HG02642 (cell line): ENCODE data around the gene PROSER3.
"Not testable (repeated sequence)": the region's sequence is repeated elsewhere in the genome, so short reads cannot be mapped to it uniquely, and the experiment has no call there.

Source experiments
- ATAC-seq: cut with Tn5 transposase; IDR thresholded peaks from one replicate; pipeline ENCODE4 v1.9.1; 2021; ENCODE audit warnings: mild to moderate bottlenecking; ENCODE audit not compliant: unreplicated experiment, poor library complexity

Gene PROSER3

DNA sequence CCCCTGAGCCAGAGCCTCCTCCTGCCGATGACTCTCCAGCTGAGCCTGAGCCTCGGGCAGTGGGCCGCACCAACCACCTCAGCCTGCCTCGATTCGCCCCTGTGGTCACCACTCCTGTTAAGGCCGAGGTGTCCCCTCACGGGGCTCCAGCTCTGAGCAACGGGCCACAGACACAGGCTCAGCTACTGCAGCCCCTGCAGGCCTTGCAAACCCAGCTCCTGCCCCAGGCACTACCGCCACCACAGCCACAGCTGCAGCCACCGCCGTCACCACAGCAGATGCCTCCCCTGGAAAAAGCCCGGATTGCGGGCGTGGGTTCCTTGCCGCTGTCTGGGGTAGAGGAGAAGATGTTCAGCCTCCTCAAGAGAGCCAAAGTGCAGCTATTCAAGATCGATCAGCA lies 36.6 kb upstream of the PROSER3 start:
- ATAC-seq, result no peak

DNA sequence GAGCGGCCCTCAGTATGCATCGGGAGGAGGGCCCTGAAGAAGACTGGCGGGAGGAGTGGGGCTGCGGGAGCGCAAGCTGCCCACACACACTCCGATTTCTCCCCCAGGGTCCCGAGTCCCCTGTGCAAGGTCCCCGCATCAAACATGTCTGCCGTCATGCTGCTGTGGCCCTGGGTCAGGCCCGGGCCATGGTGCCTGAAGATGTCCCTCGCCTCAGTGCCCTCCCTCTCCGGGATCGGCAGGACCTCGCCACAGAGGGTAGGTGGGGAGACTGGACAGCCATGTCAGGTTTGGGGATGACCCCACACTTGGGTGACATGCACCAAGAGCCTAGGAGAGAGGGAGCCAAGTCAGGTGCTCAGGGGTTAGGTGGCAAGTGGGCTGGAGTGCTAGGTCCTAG lies 35.5 kb upstream of the PROSER3 start:
- ATAC-seq, result no peak

DNA sequence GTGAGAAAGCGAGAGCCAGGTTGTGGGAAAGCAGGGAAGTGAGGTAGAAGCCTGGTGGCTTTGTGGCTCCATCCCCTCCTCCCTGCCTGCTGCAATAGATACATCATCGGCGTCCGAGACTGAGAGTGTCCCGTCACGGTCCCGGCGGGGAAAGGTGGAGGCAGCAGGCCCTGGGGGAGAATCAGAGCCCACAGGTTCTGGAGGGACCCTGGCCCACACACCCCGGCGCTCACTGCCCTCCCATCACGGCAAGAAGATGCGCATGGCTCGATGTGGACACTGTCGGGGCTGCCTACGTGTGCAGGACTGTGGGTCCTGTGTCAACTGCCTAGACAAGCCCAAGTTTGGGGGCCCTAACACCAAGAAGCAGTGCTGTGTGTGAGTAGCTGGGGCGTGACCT lies 35.1 kb upstream of the PROSER3 start:
- ATAC-seq, result no peak

DNA sequence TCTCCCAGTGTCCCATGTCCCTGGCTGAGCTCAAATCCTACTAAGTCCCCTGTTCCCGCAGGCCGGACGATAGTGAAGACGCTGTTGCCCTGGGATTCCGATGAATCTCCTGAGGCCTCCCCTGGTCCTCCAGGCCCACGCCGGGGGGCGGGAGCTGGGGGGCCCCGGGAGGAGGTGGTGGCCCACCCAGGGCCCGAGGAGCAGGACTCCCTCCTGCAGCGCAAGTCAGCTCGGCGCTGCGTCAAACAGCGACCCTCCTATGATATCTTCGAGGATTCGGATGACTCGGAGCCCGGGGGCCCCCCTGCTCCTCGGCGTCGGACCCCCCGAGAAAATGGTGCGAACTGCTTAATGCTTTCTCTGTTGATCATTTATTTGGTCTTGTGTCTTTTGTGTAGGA lies 34.3 kb upstream of the PROSER3 start:
- no peak for ATAC-seq

DNA sequence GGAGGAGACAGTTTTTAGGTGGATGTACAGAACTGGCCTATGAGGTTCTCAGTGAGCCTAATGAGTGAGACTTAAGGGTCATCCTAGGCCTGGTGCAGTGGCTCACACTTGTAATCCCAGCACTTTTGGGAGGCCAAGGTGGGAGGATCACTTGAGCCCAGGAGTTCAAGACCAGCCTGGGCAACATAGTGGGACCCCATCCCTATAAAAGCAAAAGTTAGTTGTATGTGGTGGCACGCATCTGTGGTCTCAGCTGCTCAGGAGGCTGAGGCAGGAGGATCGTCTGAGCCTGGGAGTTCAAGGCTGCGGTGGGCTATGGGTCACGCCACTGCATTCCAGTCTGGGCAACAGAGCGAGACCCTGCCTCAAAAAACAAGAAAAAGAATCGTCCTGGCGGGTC lies 33.8 kb upstream of the PROSER3 start:
- ATAC-seq, result not testable (repeated sequence)

DNA sequence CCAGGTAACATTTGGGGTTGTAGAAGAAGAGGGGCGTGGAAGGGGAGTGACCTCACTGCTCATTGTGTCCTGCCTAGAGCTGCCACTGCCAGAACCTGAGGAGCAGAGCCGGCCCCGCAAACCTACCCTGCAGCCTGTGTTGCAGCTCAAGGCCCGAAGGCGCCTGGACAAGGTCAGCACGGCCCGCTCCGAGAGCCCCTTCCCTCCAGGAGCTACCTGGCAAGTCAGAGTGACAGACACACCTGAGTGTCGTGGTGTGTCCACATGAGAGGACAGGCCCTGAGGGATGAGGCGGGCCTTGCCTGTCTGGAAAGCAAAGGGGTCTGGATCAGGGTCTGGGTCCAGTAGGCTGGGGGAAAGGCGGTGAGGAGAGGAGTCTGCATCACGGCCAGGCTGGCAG lies 33.4 kb upstream of the PROSER3 start:
- ATAC-seq, result no peak

DNA sequence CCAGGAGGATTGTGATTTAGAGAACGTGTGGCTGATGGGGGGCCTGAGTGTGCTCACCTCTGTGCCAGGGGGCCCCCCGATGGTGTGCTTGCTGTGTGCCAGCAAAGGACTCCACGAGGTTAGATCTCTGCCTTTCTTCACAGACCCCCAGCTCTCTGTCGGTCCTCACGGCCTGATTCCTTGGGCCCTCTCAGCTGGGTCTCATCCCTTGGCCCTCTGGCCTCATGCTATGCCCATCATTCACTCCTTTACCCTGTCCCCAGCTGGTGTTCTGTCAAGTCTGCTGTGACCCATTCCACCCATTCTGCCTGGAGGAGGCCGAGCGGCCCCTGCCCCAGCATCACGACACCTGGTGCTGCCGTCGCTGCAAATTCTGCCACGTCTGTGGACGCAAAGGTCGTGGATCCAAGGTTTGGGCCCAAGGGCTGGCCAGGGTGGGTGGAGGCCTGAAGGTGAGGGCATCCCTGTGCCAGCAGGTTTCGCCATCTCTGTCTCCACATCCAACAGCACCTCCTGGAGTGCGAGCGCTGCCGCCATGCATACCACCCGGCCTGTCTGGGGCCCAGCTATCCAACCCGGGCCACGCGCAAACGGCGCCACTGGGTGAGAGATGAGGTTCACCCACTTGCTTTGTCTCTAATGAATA lies 32.6 kb upstream of the PROSER3 start:
- ATAC-seq, result no peak

DNA sequence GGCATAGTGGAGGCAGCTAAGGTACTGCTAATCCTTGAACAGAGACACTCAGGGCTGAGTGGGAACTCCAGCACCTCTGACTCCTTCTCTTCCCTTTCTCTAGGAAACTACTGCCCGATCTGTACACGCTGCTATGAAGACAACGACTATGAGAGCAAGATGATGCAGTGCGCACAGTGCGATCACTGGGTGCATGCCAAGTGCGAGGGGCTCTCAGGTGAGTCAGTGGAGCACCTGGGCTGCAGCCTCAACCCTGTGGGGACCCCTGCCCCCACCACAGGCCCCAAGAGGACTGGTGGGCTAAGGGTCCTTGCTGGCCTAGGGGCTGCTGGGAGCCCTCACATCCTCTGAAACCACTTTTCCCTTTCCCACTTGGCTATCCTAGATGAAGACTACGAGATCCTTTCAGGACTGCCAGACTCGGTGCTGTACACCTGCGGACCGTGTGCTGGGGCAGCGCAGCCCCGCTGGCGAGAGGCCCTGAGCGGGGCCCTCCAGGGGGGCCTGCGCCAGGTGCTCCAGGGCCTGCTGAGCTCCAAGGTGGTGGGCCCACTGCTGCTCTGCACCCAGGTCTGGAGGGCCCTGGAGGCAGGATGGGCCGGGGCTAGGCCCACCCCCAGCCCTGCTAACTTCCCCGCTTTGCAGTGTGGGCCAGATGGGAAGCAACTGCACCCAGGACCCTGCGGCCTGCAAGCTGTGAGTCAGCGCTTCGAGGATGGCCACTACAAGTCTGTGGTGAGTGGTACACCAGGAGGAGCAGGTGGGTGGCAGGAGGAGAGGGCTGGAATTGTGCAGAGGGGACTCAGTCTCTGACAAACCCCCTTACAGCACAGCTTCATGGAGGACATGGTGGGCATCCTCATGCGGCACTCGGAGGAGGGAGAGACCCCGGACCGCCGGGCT lies 30.7 kb upstream of the PROSER3 start:
- no peak for ATAC-seq

DNA sequence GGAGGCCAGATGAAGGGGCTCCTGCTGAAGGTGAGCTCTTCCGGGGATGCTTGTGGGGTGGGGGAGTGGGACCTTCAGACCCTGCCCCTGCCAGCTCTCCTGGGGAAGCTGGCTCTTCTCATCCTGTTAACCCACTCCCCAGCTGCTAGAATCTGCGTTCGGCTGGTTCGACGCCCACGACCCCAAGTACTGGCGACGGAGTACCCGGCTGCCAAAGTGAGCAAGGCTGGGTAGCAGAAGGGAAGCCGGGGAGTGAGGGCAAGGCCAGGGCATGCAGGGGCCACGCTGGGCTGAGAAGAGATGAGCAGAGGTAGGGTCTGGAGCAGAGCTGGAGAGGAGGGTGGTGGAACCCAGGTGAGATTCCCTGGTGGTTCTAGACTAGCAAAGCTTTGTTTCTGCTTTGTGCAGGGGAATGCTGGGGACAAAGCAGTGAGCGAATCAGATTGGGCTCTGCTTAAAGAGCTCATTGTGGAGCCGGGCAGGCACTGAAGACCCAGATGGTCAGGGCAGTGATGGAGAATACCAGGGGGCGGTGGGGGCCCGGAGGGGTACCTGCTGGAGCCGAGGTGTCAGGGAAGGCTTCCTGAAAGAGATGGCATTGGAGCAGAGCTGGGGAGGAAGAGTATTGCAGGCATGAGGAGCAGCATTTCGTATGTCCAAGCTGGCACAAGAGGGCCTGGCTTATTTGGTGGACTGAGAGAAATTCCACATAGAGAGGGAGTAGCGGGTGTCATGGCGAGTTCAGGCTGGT lies 29.8 kb upstream of the PROSER3 start:
- no peak for ATAC-seq

DNA sequence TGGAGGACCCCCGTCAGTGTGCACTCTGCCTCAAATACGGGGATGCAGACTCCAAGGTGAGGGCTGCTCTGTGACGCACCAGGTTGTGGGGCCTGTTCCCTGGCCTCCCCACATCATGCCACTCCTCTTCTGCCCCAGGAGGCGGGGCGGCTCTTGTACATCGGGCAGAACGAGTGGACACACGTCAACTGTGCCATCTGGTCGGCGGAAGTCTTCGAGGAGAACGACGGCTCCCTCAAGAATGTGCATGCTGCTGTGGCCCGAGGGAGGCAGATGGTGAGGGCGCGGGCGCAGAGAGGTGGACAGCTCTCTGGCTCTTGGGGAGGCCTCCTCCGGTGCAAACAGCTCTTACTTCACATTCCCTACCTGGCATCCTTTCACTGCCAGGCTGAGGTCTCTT lies 29.0 kb upstream of the PROSER3 start:
- ATAC-seq, result no peak

DNA sequence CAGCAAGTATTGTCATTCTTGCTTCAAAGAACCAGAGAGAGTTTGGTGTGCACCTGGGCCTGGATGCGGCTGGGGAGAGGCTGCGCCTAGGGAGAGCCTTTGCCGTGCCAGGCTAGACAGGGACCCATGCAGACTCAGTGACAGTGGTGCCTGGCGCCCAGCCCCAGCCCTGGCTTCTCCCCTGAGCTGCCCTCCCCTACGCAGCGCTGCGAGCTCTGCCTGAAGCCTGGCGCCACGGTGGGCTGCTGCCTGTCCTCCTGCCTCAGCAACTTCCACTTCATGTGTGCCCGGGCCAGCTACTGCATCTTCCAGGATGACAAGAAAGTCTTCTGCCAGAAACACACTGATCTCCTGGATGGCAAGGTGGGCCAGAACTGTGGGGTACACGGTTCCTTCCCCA lies 28.2 kb upstream of the PROSER3 start:
- no peak for ATAC-seq

DNA sequence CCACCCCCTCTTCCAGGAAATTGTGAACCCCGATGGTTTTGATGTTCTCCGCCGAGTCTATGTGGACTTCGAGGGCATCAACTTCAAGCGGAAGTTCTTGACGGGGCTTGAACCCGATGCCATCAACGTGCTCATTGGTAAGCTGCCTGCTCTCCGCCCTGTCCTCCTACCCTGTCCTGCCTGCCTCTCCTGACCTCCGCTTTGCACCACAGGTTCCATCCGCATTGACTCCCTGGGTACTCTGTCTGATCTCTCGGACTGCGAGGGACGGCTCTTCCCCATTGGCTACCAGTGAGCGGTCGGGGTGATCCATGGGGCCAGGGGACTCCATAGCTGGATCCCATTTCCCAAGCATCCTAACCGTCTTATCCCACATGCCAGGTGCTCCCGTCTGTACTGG lies 27.6 kb upstream of the PROSER3 start:
- no peak for ATAC-seq

DNA sequence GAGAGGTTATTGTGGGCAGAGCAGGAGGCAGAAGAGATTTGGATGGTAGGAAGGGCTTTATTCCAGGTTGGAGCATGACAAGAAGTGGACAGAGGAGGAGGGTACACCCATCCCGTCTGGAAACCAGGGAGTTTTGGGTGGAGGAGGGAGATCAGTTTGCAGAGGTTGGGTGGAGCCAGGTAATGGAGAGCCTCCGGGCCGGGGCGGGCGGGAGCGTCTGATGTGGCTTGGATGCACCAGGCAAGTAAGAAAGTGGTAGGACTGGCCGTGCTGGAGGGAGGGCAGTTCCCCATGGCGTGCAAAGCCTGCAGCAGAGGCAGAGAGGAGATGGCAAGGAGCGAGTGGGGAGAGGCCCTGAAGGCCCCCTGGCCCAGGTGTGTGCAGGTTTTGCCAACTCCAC lies 26.6 kb upstream of the PROSER3 start:
- no peak for ATAC-seq

DNA sequence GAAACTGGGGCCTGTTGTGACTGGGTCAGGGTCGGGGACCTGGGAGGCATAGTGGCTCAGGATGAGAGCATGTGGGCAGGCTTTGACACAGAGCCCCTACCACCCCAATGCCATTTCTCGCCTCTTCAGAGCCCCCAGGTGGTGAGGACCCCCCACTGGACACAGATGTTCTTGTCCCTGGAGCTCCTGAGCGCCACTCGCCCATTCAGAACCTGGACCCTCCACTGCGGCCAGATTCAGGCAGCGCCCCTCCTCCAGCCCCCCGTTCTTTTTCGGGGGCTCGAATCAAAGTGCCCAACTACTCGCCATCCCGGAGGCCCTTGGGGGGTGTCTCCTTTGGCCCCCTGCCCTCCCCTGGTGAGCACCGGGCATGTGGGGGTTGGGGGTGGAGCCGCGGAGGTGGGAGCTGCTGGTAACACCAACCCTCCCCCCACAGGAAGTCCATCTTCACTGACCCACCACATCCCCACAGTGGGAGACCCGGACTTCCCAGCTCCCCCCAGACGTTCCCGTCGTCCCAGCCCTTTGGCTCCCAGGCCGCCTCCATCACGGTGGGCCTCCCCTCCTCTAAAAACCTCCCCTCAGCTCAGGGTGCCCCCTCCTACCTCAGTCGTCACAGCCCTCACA lies 26.1 kb upstream of the PROSER3 start:
- ATAC-seq, result no peak

DNA sequence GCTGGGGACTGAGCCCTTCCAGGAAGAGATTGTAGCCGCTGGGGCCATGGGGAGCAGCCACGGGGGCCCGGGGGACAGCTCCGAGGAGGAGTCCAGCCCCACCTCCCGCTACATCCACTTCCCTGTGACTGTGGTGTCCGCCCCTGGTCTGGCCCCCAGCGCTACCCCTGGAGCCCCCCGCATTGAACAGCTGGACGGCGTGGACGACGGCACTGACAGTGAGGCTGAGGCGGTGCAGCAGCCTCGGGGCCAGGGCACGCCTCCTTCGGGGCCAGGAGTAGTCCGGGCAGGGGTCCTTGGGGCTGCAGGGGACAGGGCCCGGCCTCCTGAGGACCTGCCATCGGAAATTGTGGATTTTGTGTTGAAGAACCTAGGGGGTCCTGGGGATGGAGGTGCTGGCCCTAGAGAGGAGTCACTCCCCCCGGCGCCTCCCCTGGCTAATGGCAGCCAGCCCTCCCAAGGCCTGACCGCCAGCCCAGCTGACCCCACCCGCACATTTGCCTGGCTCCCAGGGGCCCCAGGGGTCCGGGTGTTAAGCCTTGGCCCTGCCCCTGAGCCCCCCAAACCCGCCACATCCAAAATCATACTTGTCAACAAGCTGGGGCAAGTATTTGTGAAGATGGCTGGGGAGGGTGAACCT lies 25.3 kb upstream of the PROSER3 start:
- no peak for ATAC-seq

DNA sequence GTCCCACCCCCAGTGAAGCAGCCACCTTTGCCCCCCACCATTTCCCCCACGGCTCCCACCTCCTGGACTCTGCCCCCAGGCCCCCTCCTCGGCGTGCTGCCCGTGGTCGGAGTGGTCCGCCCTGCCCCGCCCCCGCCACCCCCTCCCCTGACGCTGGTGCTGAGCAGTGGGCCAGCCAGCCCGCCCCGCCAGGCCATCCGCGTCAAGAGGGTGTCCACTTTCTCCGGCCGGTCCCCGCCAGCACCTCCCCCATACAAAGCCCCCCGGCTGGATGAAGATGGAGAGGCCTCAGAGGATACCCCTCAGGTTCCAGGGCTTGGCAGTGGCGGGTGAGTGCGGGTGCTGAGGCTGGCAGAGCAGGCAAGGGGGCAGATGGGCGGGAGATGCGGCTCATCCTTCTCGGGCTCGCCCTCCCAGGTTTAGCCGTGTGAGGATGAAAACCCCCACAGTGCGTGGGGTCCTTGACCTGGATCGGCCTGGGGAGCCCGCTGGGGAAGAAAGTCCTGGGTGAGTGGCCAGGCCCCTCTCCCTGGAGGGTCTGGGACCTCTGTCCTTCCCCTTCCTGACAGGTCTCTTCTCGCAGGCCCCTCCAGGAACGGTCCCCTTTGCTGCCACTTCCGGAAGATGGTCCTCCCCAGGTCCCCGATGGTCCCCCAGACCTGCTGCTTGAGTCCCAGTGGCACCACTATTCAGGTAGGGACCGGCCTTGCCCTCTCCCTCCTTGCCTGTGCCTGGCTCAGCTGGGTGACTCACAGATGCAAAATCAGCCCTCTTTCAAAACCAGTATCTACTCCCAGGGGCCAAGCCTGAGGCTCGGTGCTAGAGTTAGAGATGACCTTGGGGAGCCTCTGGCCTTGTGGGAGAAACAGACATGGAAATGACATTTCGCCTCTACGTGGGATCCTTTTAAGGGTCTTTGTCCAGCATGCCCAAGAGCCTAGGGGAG lies 24.5 kb upstream of the PROSER3 start:
- no peak for ATAC-seq

DNA sequence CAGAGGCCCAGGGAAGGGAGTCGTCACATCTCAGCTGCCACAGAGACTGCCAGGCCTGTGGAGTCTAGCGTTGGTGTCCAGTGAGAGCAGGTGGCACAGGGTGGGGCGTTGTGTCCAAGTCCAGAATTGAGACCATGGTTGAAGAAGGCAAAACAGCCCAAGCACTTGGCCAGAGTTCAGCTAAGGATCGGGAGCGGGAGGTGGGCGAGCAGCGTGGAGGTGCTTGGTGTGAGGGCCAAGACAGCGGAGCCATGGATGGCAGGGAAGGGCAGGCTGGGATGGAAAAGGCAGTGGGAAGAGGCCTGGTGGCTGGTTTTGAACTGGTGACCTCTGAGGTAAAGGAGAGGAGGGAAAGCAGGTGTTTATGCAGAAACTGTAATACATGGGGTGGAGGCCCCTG lies 23.7 kb upstream of the PROSER3 start:
- ATAC-seq, result no peak

DNA sequence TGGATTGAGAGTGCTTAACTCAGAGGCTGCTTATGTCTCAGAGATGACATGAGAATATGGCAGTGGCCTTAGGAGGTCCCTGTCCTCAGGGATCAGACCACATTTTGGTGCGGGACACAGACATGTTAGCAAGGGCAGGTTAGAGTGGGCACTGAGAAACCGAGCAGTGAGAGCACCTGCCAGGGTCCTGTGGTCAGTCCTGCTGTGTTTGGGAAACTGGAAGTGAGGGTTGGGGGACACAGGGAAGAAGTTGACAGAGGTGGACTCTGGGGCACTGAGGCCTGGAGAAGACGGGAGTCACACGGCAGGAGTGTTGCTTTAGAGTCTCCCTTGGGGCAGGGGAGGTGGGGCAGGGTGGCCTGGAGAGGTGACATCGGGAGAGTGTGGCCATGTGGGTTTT lies 23.1 kb upstream of the PROSER3 start:
- ATAC-seq, result no peak
